NT2/D1 (cell line): ENCODE data around the gene MAT1A.

Source experiments
- SUZ12 ChIP-seq: IDR thresholded peaks from 2 replicates; pipeline ENCODE4 v1.6.1; 2011; ENCODE audit not compliant: insufficient read length, insufficient read depth; ENCODE audit errors: extremely low read depth
- YY1 ChIP-seq: IDR thresholded peaks from 2 replicates; pipeline ENCODE4 v1.6.1; 2011; ENCODE audit not compliant: insufficient read length, insufficient read depth
- ZNF274 ChIP-seq: IDR thresholded peaks from 2 replicates; pipeline ENCODE4 v1.6.1; 2011; ENCODE audit warnings: mild to moderate bottlenecking, low read depth, low read length

GRCh38 chr10:80322711-80323110, 33.3 kb upstream of the MAT1A start:
- no peak for TF ChIP-seq YY1
- no peak for TF ChIP-seq SUZ12
- TF ChIP-seq ZNF274, result no peak
